ENCODE results near the gene CLDN17.

Gene CLDN17

DNA sequence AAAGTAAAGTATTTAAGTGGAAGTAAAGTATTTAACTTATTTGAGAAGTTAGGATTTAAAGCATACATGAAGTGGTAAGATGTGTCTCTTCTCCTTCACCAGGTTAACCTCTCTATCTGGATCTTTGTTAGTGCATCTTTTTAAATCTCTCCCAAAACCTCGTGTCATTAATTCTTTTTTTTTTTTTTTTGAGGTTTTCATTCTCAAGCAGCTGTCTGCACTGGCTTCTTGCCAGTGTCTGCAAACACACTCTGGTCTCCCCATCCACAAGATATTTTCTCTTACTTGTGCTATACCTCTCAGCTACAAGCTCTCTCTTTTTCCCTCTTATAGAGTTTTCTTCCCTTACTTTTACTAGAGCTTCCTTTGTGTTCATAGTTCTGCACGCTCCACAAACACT, 49.0 kb downstream of the CLDN17 start:
- DNase-seq (ENCODE audit: low read depth in 2 of 2): no peak

DNA sequence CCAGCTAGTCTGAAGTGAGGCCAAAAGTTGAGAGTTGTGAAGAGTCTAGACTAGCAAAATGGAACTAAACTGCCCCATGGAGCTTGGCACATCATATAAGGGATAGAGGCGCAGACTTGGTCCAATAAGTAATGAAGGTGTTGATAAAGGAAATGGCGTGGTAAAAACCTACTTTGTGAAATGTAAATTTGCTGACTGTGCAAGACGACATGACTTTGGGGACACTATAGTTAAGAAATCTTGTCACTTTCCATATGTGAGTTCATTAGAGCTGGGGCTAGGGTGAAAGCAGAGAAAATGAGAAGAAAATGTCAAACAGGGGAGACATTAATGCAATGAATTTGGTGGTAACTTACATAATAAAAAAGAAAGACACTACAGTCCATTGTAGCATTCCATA, 50.1 kb downstream of the CLDN17 start:
- DNase-seq (ENCODE audit: low read depth in 2 of 2): no peak

Measured in stimulated activated CD4-positive, alpha-beta T cell treated with anti-CD3 and anti-CD28 coated beads, Interleukin-12 subunit alpha, Interleukin-12 subunit beta, amount 100 ng/mL, for 24 hours (primary cell).